BLaER1 treated with 17β-estradiol and CSF1 and Interleukin-3, amounts not matched to agents 10 nM and 100 nM (cell line): ENCODE data around the gene TUSC2.
"Not testable (repeated sequence)": the region's sequence is repeated elsewhere in the genome, so short reads cannot be mapped to it uniquely, and the experiment has no call there.

Experiments
- H3K27ac ChIP-seq, 11 experiments: shearing (Covaris generic); formaldehyde crosslinking; 2 replicates each; pipeline ENCODE4 v1.8.1; 2022
- H3K27me3 ChIP-seq, 11 experiments: shearing (Covaris generic); formaldehyde crosslinking; 2 replicates each; pipeline ENCODE4 v1.8.1; 2022
- H3K36me3 ChIP-seq, 11 experiments: shearing (Covaris generic); formaldehyde crosslinking; 2 replicates each; pipeline ENCODE4 v1.8.1; 2022
- H3K4me1 ChIP-seq, 10 experiments: shearing (Covaris generic); formaldehyde crosslinking; 2 replicates each; pipeline ENCODE4 v1.8.1; 2022
- H3K4me2 ChIP-seq, 11 experiments: shearing (Covaris generic); formaldehyde crosslinking; 2 replicates each; pipeline ENCODE4 v1.8.1; 2022
- H3K4me3 ChIP-seq, 10 experiments: shearing (Covaris generic); formaldehyde crosslinking; 2 replicates each; pipeline ENCODE4 v1.8.1; 2022
- H3K9ac ChIP-seq, 11 experiments: shearing (Covaris generic); formaldehyde crosslinking; 2 replicates each; pipeline ENCODE4 v1.8.1; 2022
- H3K9me3 ChIP-seq, 11 experiments: shearing (Covaris generic); formaldehyde crosslinking; replicated peaks in 1 of 11; 2 replicates each; pipeline ENCODE4 v1.8.1; 2022
- H4K20me1 ChIP-seq, 11 experiments: shearing (Covaris generic); formaldehyde crosslinking; 2 replicates each; pipeline ENCODE4 v1.8.1; 2022
- Cebpa-rat ChIP-seq, 11 experiments: shearing (Covaris generic); IDR thresholded peaks; 2 replicates each; pipeline ENCODE4 v1.8.1; 2022

Gene TUSC2

DNA sequence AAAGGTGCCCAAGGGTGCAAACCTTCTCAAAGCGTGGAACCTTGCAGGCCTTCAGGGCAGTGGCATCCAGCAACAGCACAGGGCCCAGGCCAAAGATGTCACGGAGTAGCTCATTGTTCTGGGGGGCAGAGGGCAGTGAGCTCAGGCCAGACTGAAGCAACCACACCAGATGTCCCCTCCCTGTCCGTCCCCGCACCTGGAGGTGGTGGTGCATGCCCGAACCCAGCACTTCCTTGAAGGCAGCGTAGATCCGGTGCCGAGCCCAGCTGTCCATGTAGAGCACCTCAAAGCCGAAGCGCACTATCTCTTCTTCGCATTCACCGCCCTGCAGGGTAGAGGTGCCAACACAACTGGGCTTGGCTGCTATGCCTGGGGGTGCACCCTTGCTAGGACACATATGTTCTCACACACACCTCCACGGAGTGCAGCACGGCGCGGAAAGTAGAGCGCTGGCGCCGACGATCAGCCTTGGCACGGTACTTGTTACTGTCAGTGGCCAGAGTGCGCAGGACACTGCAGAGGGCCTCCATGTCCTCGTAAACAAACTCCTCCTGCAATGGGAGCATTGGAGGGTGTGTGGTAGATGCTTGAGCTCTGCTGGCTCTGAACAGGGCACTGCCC lies 39.5 kb downstream of the TUSC2 start:
- Histone ChIP-seq H3K9ac (no peak overlapping the region), H3K27ac (no peak overlapping the region), H3K4me2 (no peak overlapping the region), H3K36me3 (peaks cover 45 to 61% (median 56%) of the 10 kb centered on the region in 11 experiments), H3K9me3 (no peaks in the 10 kb centered on the region), H3K4me3 (no peak overlapping the region), H3K4me1 (peaks cover 20 to 26% (median 23%) of the 10 kb centered on the region in 10 experiments), H3K27me3 (no peaks in the 10 kb centered on the region), H4K20me1 (peaks cover 0 to 62% (median 27%) of the 10 kb centered on the region in 11 experiments; a peak in 14 of 22 replicates)
- no peak for TF ChIP-seq Cebpa-rat (IDR thresholded peaks at IDR 0.05)

DNA sequence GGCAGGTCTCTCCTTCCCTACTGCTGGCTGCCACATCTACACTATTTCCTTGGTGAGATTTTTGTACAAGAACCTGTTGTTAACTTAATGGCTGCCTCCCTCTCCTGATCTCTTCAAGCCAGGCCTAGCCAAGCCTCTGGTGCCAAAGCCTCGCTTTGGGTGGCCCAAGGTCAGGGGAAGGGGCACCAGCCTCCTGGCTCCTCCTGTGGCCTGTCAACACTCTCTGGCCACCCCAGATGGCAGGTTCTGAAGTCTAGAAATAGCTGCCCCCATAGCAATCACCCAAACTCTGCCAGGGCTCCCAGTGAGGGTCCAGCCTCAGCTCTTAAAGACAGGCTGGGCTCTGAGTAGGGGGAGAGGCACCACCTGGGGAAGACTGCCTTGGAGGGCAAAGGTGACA lies 40.8 kb downstream of the TUSC2 start:
- Histone ChIP-seq H4K20me1 (peaks cover 0 to 62% (median 27%) of the 10 kb centered on the region in 11 experiments; a peak in 14 of 22 replicates), H3K36me3 (peaks cover 45 to 61% (median 56%) of the 10 kb centered on the region in 11 experiments), H3K4me3 (no peak overlapping the region), H3K9me3 (no peaks in the 10 kb centered on the region), H3K27me3 (no peaks in the 10 kb centered on the region), H3K9ac (0 out of 22 replicates have a peak overlapping the region, but pooled peaks of 1 of the 11 experiments have one; percentile 27), H3K4me1 (peaks cover 10 to 15% (median 13%) of the 10 kb centered on the region in 10 experiments), H3K27ac (no peak overlapping the region), H3K4me2 (no peak overlapping the region)
- no peak for TF ChIP-seq Cebpa-rat (IDR thresholded peaks at IDR 0.05)

DNA sequence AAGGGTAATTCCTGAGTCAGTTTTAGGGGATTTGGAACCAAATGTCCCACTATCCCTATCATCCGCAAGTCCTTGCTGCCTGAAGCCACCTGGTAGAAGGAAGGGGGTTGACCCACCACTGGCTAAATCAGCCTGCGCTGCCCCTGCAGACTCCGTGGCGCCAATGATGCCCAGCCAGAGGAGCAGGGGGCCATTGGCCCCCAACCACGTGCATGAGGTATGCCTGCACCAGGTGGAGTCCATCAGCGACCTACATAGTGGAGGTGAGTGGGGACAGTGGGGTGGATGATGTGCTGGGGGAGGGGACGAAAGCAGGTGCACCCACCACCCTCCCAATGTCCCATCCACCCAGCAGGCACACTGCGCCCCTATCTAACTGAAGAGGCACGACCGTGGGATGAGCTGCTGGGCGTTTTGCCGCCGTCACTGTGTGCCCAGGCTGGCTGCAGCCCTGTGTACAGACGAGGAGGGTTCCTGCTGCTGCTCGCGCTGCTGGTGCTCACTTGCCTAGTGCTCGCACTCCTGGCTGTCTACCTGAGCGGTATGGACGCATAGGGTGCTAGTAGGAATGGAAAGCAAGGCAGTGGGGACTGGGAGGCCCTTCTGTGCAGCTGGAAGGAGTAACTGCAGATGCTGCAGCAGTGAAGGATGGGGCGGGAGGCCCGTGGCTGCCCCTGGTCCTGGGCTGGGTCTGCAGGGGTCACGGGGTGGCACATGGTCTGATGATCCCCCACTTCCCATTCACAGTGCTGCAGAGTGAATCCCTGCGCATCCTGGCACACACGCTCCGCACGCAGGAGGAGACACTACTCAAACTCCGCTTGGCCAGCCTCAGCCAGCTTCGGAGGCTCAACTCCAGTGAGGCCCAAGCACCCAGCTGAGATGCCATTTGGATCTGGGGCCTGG lies 41.4 kb downstream of the TUSC2 start:
- H3K4me2 ChIP-seq: no peak overlapping the region
- no peak overlapping the region for H3K9ac ChIP-seq
- no peaks in the 10 kb centered on the region for H3K27me3 ChIP-seq
- peaks cover 45 to 61% (median 56%) of the 10 kb centered on the region in 11 experiments for H3K36me3 ChIP-seq
- peaks cover 10 to 15% (median 13%) of the 10 kb centered on the region in 10 experiments for H3K4me1 ChIP-seq
- no peak overlapping the region for H3K4me3 ChIP-seq
- peaks cover 0 to 62% (median 27%) of the 10 kb centered on the region in 11 experiments; a peak in 14 of 22 replicates for H4K20me1 ChIP-seq
- no peak for TF ChIP-seq Cebpa-rat (IDR thresholded peaks at IDR 0.05)
- H3K9me3 ChIP-seq: no peaks in the 10 kb centered on the region
- H3K27ac ChIP-seq: no peak overlapping the region

DNA sequence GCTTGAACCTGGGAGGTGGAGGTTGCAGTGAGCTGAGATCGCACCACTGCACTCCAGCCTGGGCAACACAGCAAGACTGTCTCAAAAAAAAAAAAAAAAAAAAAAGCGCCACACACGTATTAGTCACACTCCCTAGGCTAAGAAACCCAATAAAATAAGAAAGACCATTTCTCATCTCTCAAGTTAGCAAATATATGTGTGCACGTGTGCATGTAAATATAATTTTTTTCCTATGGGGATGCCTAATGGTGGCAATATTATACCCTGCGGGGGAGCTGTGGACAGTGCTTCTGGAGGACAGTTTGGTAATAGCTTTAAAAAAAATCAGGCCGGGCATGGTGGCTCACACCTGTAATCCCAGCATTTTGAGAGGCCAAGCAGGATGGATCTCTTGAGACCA lies 43.9 kb downstream of the TUSC2 start:
- not testable (repeated sequence) for H3K9ac ChIP-seq, H3K4me2 ChIP-seq, H3K27ac ChIP-seq, H3K27me3 ChIP-seq, H3K4me3 ChIP-seq, H3K9me3 ChIP-seq, H3K4me1 ChIP-seq
- peaks cover 0 to 44% (median 20%) of the 10 kb centered on the region in 11 experiments; a peak in 15 of 22 replicates for H4K20me1 ChIP-seq
- peaks cover 30 to 44% (median 39%) of the 10 kb centered on the region in 11 experiments for H3K36me3 ChIP-seq

DNA sequence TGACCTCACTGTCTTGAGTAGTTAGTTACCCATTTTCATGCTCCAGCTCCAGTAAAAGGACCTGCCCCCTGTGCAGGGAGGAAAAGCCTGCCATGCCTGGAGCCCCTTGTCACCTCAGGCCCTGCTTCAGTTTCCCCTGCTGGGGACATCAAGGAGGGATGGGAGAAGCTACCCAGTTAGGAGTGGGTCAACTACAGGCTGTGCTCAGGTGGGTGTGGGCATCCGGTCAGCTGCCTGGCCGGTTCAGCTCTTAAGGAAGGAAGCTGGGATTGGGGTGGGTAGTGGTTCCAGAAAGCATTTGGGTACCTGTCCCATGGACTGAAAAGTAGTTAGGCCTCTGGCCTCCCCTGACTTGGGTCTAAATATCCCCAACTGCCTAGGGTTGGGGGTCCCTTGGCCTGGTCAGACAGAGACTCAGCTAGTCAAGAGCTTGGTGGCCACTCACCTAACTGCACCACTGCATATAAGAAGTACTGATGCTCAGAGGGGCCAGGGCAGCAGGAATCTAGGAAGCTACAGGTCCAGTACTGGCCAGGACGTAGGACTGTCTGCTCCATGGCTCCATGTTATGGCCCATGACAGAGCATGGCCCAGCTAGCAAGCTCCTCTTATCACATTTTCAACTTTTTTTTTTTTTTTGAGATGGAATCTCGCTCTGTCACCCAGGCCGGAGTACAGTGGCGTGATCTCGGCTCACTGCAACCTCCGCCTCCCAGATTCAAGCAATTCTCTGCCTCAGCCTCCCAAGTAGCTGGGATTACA lies 48.6 kb downstream of the TUSC2 start:
- H3K9me3 ChIP-seq: no peaks in the 10 kb centered on the region
- H3K4me3 ChIP-seq: no peak overlapping the region
- H4K20me1 ChIP-seq: peaks cover 0 to 49% (median 26%) of the 10 kb centered on the region in 11 experiments; a peak in 14 of 22 replicates
- TF ChIP-seq Cebpa-rat (IDR thresholded peaks at IDR 0.05): no peak
- H3K27me3 ChIP-seq: peaks cover 48 to 55% (median 52%) of the 10 kb centered on the region in 11 experiments
- H3K9ac ChIP-seq: no peak overlapping the region
- H3K4me1 ChIP-seq: peaks cover 7 to 26% (median 13%) of the 10 kb centered on the region in 10 experiments; a peak in 17 of 20 replicates
- no peaks in the 10 kb centered on the region for H3K36me3 ChIP-seq
- H3K4me2 ChIP-seq: no peak overlapping the region
- H3K27ac ChIP-seq: no peak overlapping the region

DNA sequence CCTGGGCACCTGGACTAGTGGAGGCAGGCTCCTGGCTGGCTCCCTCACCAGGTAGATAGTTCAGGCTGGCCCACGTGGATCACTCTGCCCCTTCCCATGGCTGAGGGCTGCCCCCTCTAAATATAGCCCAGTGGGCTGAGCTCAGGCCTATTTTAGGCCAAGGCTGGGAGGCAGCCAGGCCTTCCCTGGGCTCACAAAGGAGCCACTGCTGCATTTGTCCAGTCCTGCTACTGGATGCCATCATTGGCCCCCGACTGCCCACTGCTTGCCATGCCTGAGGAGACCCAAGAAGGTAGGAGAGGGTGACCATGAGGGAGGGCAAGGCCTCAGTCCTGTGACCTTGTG lies 49.2 kb downstream of the TUSC2 start, which contains the start of gene LSMEM2:
LSMEM2 (plus strand) TSS at position 208 of the 345 bp plus-strand sequence; CDS start at position 235, 27 bp downstream.
- Histone ChIP-seq H3K36me3 (no peaks in the 10 kb centered on the region), H3K27ac (no peak within 1 kb of the TSS), H3K9me3 (no peaks in the 10 kb centered on the region), H3K4me2 (no peak within 1 kb of the TSS), H4K20me1 (peaks cover 0 to 55% (median 31%) of the 10 kb centered on the region in 11 experiments; a peak in 14 of 22 replicates), H3K9ac (no peak within 1 kb of the TSS), H3K4me1 (peaks cover 7 to 29% (median 17%) of the 10 kb centered on the region in 10 experiments; a peak in 18 of 20 replicates), H3K4me3 (no peak within 1 kb of the TSS), H3K27me3 (peaks cover 54 to 60% (median 58%) of the 10 kb centered on the region in 11 experiments)
- no peak for TF ChIP-seq Cebpa-rat (IDR thresholded peaks at IDR 0.05)

DNA sequence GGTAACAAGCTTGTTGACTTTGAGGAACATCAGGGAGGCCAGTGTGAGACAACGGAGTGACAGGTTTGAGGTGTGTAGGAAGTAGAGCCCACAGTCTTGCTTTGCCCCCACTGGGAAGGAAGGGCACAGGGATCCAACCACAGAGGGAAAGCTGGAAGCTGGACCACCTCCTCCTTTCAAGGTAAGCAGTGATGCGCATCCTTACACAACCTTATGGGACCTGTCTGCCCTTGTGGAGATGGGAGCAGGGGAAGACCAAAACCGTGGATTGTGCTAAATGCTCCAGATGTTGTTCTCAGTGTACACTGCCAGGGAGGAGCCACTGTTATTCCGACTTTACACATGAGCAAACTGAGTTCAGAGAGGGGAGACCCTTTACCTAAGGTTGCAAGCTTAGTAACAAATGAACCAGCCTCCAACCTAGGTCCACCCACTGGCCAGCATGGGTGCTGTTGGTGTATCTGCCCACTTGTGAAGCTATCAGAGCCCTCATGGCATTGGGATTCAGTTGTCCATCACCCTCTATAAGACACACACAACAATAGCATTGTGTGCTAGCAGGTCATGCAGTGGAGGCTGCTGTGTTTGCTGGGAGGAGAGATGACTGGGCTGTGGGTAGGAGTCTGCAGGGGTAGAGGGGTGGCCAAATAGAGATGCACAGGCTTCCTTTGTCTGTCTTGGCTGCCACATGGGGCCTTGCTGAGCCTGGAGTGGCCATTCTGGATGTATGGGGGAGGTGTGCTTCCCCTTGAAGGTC lies 49.7 kb downstream of the TUSC2 start:
- peaks cover 59 to 66% (median 63%) of the 10 kb centered on the region in 11 experiments for H3K27me3 ChIP-seq
- no peak for TF ChIP-seq Cebpa-rat (IDR thresholded peaks at IDR 0.05)
- no peak overlapping the region for H3K4me3 ChIP-seq
- H3K9ac ChIP-seq: no peak overlapping the region
- H3K27ac ChIP-seq: no peak overlapping the region
- H3K4me2 ChIP-seq: no peak overlapping the region
- H3K9me3 ChIP-seq: no peaks in the 10 kb centered on the region
- H3K36me3 ChIP-seq: no peaks in the 10 kb centered on the region
- peaks cover 0 to 60% (median 36%) of the 10 kb centered on the region in 11 experiments; a peak in 14 of 22 replicates for H4K20me1 ChIP-seq
- peaks cover 7 to 34% (median 22%) of the 10 kb centered on the region in 10 experiments; a peak in 18 of 20 replicates for H3K4me1 ChIP-seq

DNA sequence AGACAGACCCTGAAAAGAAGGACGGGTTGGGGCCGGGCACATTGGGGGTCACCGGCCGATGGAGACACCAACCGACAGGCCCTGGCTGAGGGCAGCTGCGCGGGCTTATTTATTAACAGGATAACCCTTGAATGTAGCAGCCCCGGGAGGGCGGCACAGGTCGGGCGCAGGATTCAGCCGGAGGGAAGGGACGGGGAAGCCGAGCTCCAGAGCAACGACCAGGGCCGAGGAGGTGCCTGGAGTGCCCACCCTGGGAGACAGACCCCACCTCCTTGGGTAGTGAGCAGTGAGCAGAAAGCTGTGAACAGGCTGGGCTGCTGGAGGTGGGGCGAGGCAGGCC lies 51.3 kb downstream of the TUSC2 start:
- H3K9ac ChIP-seq: no peak overlapping the region
- H4K20me1 ChIP-seq: peaks cover 0 to 62% (median 36%) of the 10 kb centered on the region in 11 experiments; a peak in 14 of 22 replicates
- H3K4me3 ChIP-seq: no peak overlapping the region
- peaks cover 65 to 72% (median 68%) of the 10 kb centered on the region in 11 experiments for H3K27me3 ChIP-seq
- H3K4me1 ChIP-seq: peaks cover 7 to 38% (median 28%) of the 10 kb centered on the region in 10 experiments; a peak in 18 of 20 replicates
- no peaks in the 10 kb centered on the region for H3K9me3 ChIP-seq
- peak overlapping the region in 2 of 11 experiments; percentile 27 to 46; a peak in 1 of 22 replicates for H3K4me2 ChIP-seq
- H3K36me3 ChIP-seq: no peaks in the 10 kb centered on the region
- TF ChIP-seq Cebpa-rat (IDR thresholded peaks at IDR 0.05): no peak
- H3K27ac ChIP-seq: no peak overlapping the region
